DLD1 (cell line): ENCODE measurements around the gene SIPA1.

Experiments used
- in situ Hi-C: cut with HindIII; loops from 2 replicates; pipeline ENCODE4 v1.10.0; 2017; ENCODE audit warnings: low sequenced_read_pairs

Gene SIPA1

DNA sequence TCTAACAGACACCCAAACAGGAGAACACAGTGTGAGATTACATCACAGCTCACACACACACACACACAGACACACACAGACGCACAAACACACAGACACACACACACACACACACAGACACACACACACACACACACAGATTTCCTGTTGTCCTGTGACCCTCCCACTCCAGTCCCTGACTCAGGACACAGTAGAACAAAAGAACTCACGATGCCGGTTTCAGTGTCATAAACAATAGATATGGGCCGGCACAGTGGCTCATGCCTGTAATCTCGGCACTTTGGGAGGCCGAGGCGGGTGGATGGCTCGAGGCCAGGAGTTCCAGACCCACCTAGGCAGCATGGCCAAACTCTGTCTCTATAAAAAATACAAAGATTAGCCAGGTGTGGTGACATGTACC is 60.3 kb downstream of the SIPA1 start:
- in situ Hi-C loops: no loop called here

DNA sequence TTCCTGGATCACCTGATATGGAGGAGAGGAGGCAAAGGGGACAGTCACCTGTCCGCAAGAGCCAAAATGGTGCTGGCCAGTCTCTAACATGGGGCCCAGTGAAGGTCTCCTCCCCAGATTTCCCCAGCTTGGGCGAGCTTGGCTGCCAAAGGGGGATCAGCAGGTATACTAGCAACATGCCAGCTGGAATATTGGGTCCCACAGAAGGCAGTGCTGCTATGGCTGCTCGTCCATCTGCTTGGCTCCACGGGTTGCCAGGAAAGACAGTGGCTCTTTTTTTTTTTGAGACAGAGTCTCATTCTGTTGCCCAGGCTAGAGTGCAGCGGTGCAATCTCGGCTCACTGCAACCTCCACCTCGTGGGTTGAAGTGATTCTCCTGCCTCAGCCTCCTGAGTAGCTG is 61.4 kb downstream of the SIPA1 start:
- in situ Hi-C loops: no loop called here

DNA sequence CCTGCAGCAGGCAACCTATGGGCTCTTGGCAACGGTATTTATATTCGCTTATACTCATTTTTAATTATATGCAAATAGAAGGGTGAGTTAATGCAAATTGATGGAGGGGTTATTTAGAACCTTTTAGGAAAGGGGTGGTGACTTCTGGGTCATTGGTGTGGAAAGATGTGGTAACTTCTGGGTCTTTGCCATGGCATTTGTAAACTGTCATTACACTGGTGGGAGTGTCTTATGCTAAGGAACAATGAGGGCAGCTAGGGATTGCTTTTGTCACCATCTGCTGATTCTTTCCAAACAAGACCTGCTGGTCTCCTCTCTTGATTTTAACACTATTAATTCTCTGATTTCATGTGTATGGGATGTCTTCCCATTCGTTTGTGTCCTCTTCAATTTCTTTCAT is 62.5 kb downstream of the SIPA1 start:
- in situ Hi-C loops: no loop called here
